Stimulated activated CD8-positive, alpha-beta memory T cell treated with anti-CD3 and anti-CD28 coated beads, Interleukin-2, amount 100 ng/mL, for 1 hour (primary cell): ENCODE measurements around the gene TRPC4.
"Not testable (repeated sequence)": the region's sequence is repeated elsewhere in the genome, so short reads cannot be mapped to it uniquely, and the experiment has no call there.

ENCODE experiments used
- DNase-seq, 2 donors: peaks; one replicate each; pipeline ENCODE4 v3.0.0-alpha.2; 2020; ENCODE audit warnings: low read depth in 2 of 2

Gene TRPC4

GRCh38 chr13:37601648-37602440 lies 267.7 kb downstream of the TRPC4 start:
- DNase-seq = no peak

GRCh38 chr13:37599519-37599918 lies 270.1 kb downstream of the TRPC4 start:
- no peak for DNase-seq

- no peak for DNase-seq
These were observed 271.0 kb downstream of the TRPC4 start, which contains the start of gene POSTN for GRCh38 chr13:37598597-37598996. Gene POSTN, minus strand, starts transcription at chr13:37598768. Its CDS starts 42 bp downstream, at chr13:37598726.

DNA sequence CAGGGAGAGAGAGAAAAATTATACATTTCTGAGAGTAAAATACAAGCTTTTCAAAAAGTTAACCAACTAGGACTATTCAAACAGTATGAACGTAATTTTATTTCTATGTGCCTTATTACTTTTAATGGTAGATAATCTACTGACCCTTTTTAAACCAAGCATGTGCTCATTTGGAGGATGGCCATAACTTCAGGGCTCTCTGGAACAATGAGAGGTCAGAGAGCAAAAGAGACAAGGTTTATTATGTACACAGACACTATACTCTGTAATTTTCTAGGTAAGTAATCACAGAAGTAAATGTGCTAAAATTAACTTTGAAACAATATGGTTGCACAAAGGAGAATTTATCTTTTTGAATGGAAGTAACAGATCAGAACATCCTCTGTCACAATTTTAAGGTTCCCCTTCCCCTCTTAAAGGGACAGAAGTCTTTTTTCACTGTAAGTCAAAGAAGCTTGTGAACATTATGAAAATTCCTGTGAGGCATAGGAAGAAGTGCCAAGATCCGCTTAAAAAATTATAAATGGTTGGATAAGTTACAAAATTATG lies 272.0 kb downstream of the TRPC4 start:
- no peak for DNase-seq

DNA sequence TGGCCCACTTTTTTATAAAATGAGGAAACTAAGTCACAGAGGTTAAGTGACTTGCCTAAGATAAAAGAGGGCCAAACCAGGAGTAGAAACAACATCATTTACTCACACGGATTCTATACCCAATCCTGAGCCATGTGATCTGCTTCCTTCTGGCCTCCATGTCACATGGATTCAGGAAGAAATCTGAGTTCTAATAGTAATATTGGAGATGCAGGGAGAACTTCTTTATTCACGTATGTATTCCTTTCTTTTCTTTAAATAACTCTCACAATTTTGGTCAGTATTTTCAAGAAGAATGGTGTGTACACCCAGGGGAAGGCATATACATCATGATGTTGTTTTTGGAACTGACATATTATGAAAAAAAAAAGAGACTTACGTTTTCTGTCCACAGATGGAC lies 272.8 kb downstream of the TRPC4 start:
- DNase-seq = no peak

DNA sequence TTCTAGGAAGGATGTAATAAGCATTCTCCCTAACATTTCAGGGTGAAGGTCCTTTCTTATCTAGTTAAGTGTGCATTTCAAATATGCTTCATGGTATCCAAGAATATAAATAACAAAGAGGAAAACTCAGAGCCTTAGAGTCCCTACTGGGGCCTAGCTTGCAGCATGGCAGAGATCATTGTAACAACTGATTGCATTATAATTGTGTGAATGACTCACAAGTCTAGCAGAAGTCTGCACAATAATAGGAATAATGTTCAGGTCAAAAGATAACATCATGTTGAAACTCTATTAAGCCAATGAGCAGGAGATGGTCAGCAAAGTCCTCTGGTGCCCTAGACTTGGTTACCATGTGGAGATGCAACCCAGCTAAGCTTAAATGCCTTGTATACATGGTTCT lies 274.4 kb downstream of the TRPC4 start:
- DNase-seq = no peak

DNA sequence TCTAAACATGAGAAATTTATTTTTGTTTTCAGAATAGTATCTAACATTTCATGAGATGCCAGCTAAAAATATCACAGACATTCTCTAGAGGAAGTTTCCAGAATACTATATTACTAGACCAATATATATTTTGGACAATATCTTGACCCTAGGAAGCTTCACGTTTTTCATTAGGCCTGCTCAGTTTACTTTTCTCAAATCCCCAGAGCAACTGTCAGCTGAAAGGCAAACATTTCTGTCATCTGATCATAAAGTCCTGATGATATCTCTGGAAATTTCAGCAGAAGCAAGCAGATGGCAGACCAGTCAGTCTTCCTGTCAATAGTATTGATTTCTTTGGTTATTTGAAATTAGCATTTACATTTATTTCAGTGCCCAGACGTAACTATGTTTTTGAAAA lies 275.0 kb downstream of the TRPC4 start:
- no peak for DNase-seq

GRCh38 chr13:37589381-37589780 lies 280.2 kb downstream of the TRPC4 start:
- DNase-seq = not testable (repeated sequence)

GRCh38 chr13:37587236-37587635 lies 282.3 kb downstream of the TRPC4 start:
- no peak for DNase-seq
